OCI-LY3 (cell line): ENCODE measurements around the gene POLDIP3.

Experiments
- EZH2phosphoT487 ChIP-seq: fragments of 200-600 bp; shearing (Covaris generic); IDR thresholded peaks from 2 replicates; pipeline ENCODE4 v1.6.1; 2018; ENCODE audit warnings: antibody characterized with exemption, mixed run types, low read depth
- TF ChIP-seq, protein P1 (sequence below): fragments of 200-600, 300-600 bp; sonication (generic); IDR thresholded peaks from 2 replicates; pipeline ENCODE4 v1.5.1; 2014; ENCODE audit warnings: antibody characterized with exemption, low read length, low read depth

DNA sequence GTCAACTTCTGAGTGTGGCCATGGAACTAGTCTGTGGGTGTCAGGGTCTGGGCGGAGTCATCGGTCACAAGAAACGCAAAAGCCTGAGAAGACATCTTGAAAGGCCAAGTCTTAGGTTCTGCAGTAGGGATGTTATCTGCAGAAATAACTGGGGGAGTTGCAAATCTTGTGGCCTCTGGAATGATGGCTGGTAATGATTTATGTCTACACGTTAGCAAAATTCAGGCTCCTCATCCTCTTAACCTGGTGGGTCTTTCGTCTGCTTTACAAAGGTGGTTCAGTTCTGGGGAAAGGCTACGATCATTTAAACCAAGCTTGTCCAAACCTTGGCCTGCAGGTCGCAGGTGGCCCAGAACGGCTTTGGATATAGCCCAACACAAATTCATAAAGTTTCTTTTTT is 41.9 kb upstream of the POLDIP3 start:
- TF ChIP-seq, protein P1, sequence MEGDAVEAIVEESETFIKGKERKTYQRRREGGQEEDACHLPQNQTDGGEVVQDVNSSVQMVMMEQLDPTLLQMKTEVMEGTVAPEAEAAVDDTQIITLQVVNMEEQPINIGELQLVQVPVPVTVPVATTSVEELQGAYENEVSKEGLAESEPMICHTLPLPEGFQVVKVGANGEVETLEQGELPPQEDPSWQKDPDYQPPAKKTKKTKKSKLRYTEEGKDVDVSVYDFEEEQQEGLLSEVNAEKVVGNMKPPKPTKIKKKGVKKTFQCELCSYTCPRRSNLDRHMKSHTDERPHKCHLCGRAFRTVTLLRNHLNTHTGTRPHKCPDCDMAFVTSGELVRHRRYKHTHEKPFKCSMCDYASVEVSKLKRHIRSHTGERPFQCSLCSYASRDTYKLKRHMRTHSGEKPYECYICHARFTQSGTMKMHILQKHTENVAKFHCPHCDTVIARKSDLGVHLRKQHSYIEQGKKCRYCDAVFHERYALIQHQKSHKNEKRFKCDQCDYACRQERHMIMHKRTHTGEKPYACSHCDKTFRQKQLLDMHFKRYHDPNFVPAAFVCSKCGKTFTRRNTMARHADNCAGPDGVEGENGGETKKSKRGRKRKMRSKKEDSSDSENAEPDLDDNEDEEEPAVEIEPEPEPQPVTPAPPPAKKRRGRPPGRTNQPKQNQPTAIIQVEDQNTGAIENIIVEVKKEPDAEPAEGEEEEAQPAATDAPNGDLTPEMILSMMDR, result no peak
- TF ChIP-seq EZH2phosphoT487, result no peak
